Measurements from ENCODE around the gene SLC44A3. TPM values are rescaled to one million over a fixed set of nuclear protein-coding genes. Genes with fewer than 3 reads are reported as not detected.

Gene SLC44A3
- total and polyA plus RNA-seq, 2 of the 8 experiments (the other 6 are each of a cell fraction or from before 2014, with no cell fraction given): 4.2 to 5.0 TPM

DNA sequence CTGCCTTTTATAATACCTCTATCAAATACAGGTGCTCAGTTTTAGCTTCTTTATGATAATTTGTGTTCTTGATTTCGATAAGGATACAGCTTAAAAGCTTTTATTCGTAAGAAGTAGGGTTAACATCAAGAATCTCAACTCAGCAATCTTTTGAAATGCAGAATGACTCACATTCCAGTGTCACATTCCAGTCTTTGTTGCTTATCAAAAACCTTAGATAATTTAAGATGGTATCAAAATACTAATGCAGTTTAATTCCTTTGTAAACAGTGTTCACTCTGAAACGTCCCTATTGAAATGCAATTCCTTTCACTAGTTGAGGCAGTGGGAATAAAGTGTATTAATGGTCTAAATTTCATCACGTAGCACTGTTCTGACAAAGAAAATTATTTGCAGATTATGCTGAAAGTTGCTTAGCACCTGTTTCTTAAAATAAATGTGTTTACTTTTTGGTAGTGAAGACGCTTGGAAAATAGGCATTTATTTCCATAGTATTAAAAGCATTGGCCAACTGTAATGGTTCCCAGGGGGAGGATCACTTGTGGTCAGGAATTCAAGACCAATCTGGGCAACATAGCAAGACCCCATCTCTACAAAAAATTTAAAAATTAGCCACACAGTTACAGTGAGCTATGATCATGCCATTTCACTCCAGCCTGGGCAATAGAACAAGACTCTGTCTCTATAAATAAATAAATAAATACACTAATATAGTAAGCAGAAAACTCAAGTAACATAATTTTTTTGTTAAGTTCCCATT is 116.9 kb downstream of the SLC44A3 start:
- Histone ChIP-seq H2BK5ac (ENCODE audit: low read depth, low read length) (no peak overlapping the region), H3K14ac (ENCODE audit: insufficient read length) (no peak overlapping the region), H3K4me3 (ENCODE audit: extremely low read depth in 1 of 4, insufficient read depth in 2 of 4, low read depth in 3 of 4, low read length in 4 of 4) (0 out of 8 replicates have a peak overlapping the region, but pooled peaks of 1 of the 4 experiments have one; percentile 0), H2BK12ac (ENCODE audit: low read depth, low read length) (no peak overlapping the region), H3K23me2 (ENCODE audit: low read depth, low read length) (no peaks in the 10 kb centered on the region), H3K9me3 (ENCODE audit: insufficient read depth in 2 of 2, low read depth in 1 of 2, low read length in 1 of 2) (no peaks in the 10 kb centered on the region), H2AK5ac (ENCODE audit: low read depth, low read length) (no peak overlapping the region), H3K4me2 (ENCODE audit: insufficient read depth in 1 of 2, low read depth in 2 of 2, low read length in 2 of 2) (peak overlapping the region; percentile 4 to 8; a peak in 2 of 4 replicates), H3K27ac (ENCODE audit: low read depth, low read length) (no peak overlapping the region), H3K4ac (replicated peaks; ENCODE audit: insufficient read length, low read depth, low read length) (no peak overlapping the region), H4K5ac (ENCODE audit: insufficient read length, low read depth, low read length) (no peak overlapping the region), H2BK15ac (ENCODE audit: low read length) (no peak overlapping the region), H4K91ac (replicated peaks; ENCODE audit: insufficient read length, low read length) (no peak overlapping the region), H3K4me1 (replicated peaks in 1 of 4; ENCODE audit: control insufficient read depth in 3 of 4, insufficient read depth in 4 of 4, low read length in 3 of 4) (peaks cover 2 to 20% (median 10%) of the 10 kb centered on the region in 4 experiments; a peak in 4 of 7 replicates), H3K79me2 (ENCODE audit: control insufficient read depth in 1 of 2, insufficient read depth in 2 of 2, low read length in 2 of 2) (no peaks in the 10 kb centered on the region), H2BK20ac (ENCODE audit: low read length) (no peak overlapping the region), H3K79me1 (ENCODE audit: low read depth, low read length) (no peaks in the 10 kb centered on the region), H3K56ac (replicated peaks; ENCODE audit: insufficient read length, low read depth, low read length) (no peak overlapping the region), H3K18ac (ENCODE audit: extremely low read depth, low read length) (no peak overlapping the region), H3K27me3 (replicated peaks in 1 of 4; ENCODE audit: control insufficient read depth in 3 of 4, extremely low read depth in 1 of 4, insufficient read depth in 3 of 4, low read length in 3 of 4) (no peaks in the 10 kb centered on the region), H3K36me3 (ENCODE audit: control insufficient read depth in 2 of 4, insufficient read depth in 4 of 4, low read length in 3 of 4) (peaks cover 0 to 4% (median 2%) of the 10 kb centered on the region in 4 experiments; a peak in 3 of 8 replicates), H3K9ac (replicated peaks in 1 of 4; ENCODE audit: extremely low read depth in 1 of 4, low read depth in 3 of 4, low read length in 3 of 4) (no peak overlapping the region), H4K20me1 (replicated peaks in 1 of 2; ENCODE audit: control insufficient read depth in 1 of 2, insufficient read depth in 2 of 2, low read length in 2 of 2) (no peaks in the 10 kb centered on the region), H3K23ac (ENCODE audit: insufficient read length) (no peak overlapping the region), H2AFZ (ENCODE audit: low read length) (no peak overlapping the region), H4K8ac (ENCODE audit: extremely low read depth, insufficient read depth, low read length) (no peak overlapping the region), H2BK120ac (replicated peaks; ENCODE audit: low read depth, low read length) (no peak overlapping the region)
- peak; percentile 79 for FAIRE-seq
- ChIA-PET CTCF (ENCODE audit: partially characterized antibody) (interaction anchor here (1.7 kb wide), 1 partner anchor 17 kb away, joined by 3 read pairs; no protein-coding TSS in a partner anchor), POLR2A (ENCODE audit: partially characterized antibody) (interaction anchor here (1.3 to 2.3 kb wide), 3 partner anchors 10 to 14 kb away, joined by 4 to 18 read pairs (median 10); partner anchors contain the start of gene CNN3)
- 67% methylated on average over 5 of the region's 5 CpGs; no CpG with 5 or more reads in 1 of the 2 experiments for WGBS, 2 experiments (ENCODE audit: extremely low coverage in 1 of 2, insufficient coverage in 1 of 2, insufficient read length in 1 of 2, insufficient replicate concordance in 2 of 2, low coverage in 1 of 2, low lambda C conversion rate in 2 of 2, missing lambda C conversion rate in 1 of 2)
- no peak for DNase-seq (ENCODE audit: low read depth in 1 of 2, low spot score in 2 of 2)
- TF ChIP-seq, protein P1, sequence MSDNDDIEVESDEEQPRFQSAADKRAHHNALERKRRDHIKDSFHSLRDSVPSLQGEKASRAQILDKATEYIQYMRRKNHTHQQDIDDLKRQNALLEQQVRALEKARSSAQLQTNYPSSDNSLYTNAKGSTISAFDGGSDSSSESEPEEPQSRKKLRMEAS (IDR thresholded peaks at IDR 0.05): no peak
- TF ChIP-seq TEAD4 (IDR thresholded peaks at IDR 0.05; ENCODE audit: low read depth, low read length) (peak; percentile 95), SIRT6 (IDR thresholded peaks at IDR 0.05; ENCODE audit: low read length) (no peak), KDM1A (IDR thresholded peaks at IDR 0.05; ENCODE audit: borderline replicate concordance, low read length) (peak; percentile 86), TBP (IDR thresholded peaks at IDR 0.05; ENCODE audit: low read depth, low read length) (no peak)

Measured in H1 (cell line).